Measurements from ENCODE around the gene CACNB2.

The CACNB2 gene

GRCh38 chr10:18449611-18450026 is 309.4 kb downstream of the CACNB2 start:
- Histone ChIP-seq H3K9me3 (ENCODE audit: control insufficient read depth in 1 of 2, low read length in 2 of 2) (no peaks in the 10 kb centered on the region), H3K27ac (ENCODE audit: low read depth, low read length) (no peak overlapping the region), H3K27me3 (ENCODE audit: control insufficient read depth in 1 of 2, insufficient read depth in 2 of 2, low read length in 2 of 2) (no peaks in the 10 kb centered on the region), H3K9ac (ENCODE audit: low read depth in 1 of 2, low read length in 2 of 2) (no peak overlapping the region), H3K4me3 (ENCODE audit: low read depth in 1 of 2, low read length in 2 of 2) (no peak overlapping the region), H3K36me3 (ENCODE audit: control insufficient read depth in 1 of 2, insufficient read depth in 2 of 2, low read length in 2 of 2) (no peaks in the 10 kb centered on the region), H3K4me1 (ENCODE audit: control insufficient read depth in 1 of 2, insufficient read depth in 2 of 2, low read length in 2 of 2) (no peaks in the 10 kb centered on the region)

- Histone ChIP-seq H3K4me1 (ENCODE audit: control insufficient read depth in 1 of 2, insufficient read depth in 2 of 2, low read length in 2 of 2) (no peaks in the 10 kb centered on the region), H3K9ac (ENCODE audit: low read depth in 1 of 2, low read length in 2 of 2) (no peak overlapping the region), H3K27me3 (ENCODE audit: control insufficient read depth in 1 of 2, insufficient read depth in 2 of 2, low read length in 2 of 2) (no peaks in the 10 kb centered on the region), H3K27ac (ENCODE audit: low read depth, low read length) (no peak overlapping the region), H3K4me3 (ENCODE audit: low read depth in 1 of 2, low read length in 2 of 2) (no peak overlapping the region), H3K9me3 (ENCODE audit: control insufficient read depth in 1 of 2, low read length in 2 of 2) (no peaks in the 10 kb centered on the region), H3K36me3 (ENCODE audit: control insufficient read depth in 1 of 2, insufficient read depth in 2 of 2, low read length in 2 of 2) (no peaks in the 10 kb centered on the region)
These were observed 310.1 kb downstream of the CACNB2 start for GRCh38 chr10:18450298-18450697.

GRCh38 chr10:18455086-18455884 is 315.1 kb downstream of the CACNB2 start:
- Histone ChIP-seq H3K27me3 (ENCODE audit: control insufficient read depth in 1 of 2, insufficient read depth in 2 of 2, low read length in 2 of 2) (no peaks in the 10 kb centered on the region), H3K9me3 (ENCODE audit: control insufficient read depth in 1 of 2, low read length in 2 of 2) (no peaks in the 10 kb centered on the region), H3K36me3 (ENCODE audit: control insufficient read depth in 1 of 2, insufficient read depth in 2 of 2, low read length in 2 of 2) (no peaks in the 10 kb centered on the region), H3K27ac (ENCODE audit: low read depth, low read length) (no peak overlapping the region), H3K9ac (ENCODE audit: low read depth in 1 of 2, low read length in 2 of 2) (no peak overlapping the region), H3K4me1 (ENCODE audit: control insufficient read depth in 1 of 2, insufficient read depth in 2 of 2, low read length in 2 of 2) (no peaks in the 10 kb centered on the region), H3K4me3 (ENCODE audit: low read depth in 1 of 2, low read length in 2 of 2) (no peak overlapping the region)

GRCh38 chr10:18456984-18457383 is 316.8 kb downstream of the CACNB2 start:
- Histone ChIP-seq H3K4me1 (ENCODE audit: control insufficient read depth in 1 of 2, insufficient read depth in 2 of 2, low read length in 2 of 2) (no peaks in the 10 kb centered on the region), H3K4me3 (ENCODE audit: low read depth in 1 of 2, low read length in 2 of 2) (no peak overlapping the region), H3K9ac (ENCODE audit: low read depth in 1 of 2, low read length in 2 of 2) (no peak overlapping the region), H3K36me3 (ENCODE audit: control insufficient read depth in 1 of 2, insufficient read depth in 2 of 2, low read length in 2 of 2) (no peaks in the 10 kb centered on the region), H3K27me3 (ENCODE audit: control insufficient read depth in 1 of 2, insufficient read depth in 2 of 2, low read length in 2 of 2) (no peaks in the 10 kb centered on the region), H3K9me3 (ENCODE audit: control insufficient read depth in 1 of 2, low read length in 2 of 2) (no peaks in the 10 kb centered on the region), H3K27ac (ENCODE audit: low read depth, low read length) (no peak overlapping the region)

GRCh38 chr10:18460032-18460431 is 319.8 kb downstream of the CACNB2 start:
- H3K9me3 ChIP-seq (ENCODE audit: control insufficient read depth in 1 of 2, low read length in 2 of 2): no peaks in the 10 kb centered on the region
- H3K36me3 ChIP-seq (ENCODE audit: control insufficient read depth in 1 of 2, insufficient read depth in 2 of 2, low read length in 2 of 2): no peaks in the 10 kb centered on the region
- H3K9ac ChIP-seq (ENCODE audit: low read depth in 1 of 2, low read length in 2 of 2): no peak overlapping the region
- no peak overlapping the region for H3K4me3 ChIP-seq (ENCODE audit: low read depth in 1 of 2, low read length in 2 of 2)
- no peaks in the 10 kb centered on the region for H3K4me1 ChIP-seq (ENCODE audit: control insufficient read depth in 1 of 2, insufficient read depth in 2 of 2, low read length in 2 of 2)
- no peak overlapping the region for H3K27ac ChIP-seq (ENCODE audit: low read depth, low read length)
- H3K27me3 ChIP-seq (ENCODE audit: control insufficient read depth in 1 of 2, insufficient read depth in 2 of 2, low read length in 2 of 2): no peaks in the 10 kb centered on the region

- H3K4me3 ChIP-seq (ENCODE audit: low read depth in 1 of 2, low read length in 2 of 2): no peak overlapping the region
- H3K36me3 ChIP-seq (ENCODE audit: control insufficient read depth in 1 of 2, insufficient read depth in 2 of 2, low read length in 2 of 2): no peaks in the 10 kb centered on the region
- no peak overlapping the region for H3K27ac ChIP-seq (ENCODE audit: low read depth, low read length)
- H3K9ac ChIP-seq (ENCODE audit: low read depth in 1 of 2, low read length in 2 of 2): no peak overlapping the region
- H3K27me3 ChIP-seq (ENCODE audit: control insufficient read depth in 1 of 2, insufficient read depth in 2 of 2, low read length in 2 of 2): no peaks in the 10 kb centered on the region
- no peaks in the 10 kb centered on the region for H3K9me3 ChIP-seq (ENCODE audit: control insufficient read depth in 1 of 2, low read length in 2 of 2)
- H3K4me1 ChIP-seq (ENCODE audit: control insufficient read depth in 1 of 2, insufficient read depth in 2 of 2, low read length in 2 of 2): no peaks in the 10 kb centered on the region
These were observed 323.5 kb downstream of the CACNB2 start for GRCh38 chr10:18463673-18464211.

GRCh38 chr10:18469125-18469524 is 328.9 kb downstream of the CACNB2 start:
- Histone ChIP-seq H3K9me3 (ENCODE audit: control insufficient read depth in 1 of 2, low read length in 2 of 2) (no peaks in the 10 kb centered on the region), H3K9ac (ENCODE audit: low read depth in 1 of 2, low read length in 2 of 2) (no peak overlapping the region), H3K4me3 (ENCODE audit: low read depth in 1 of 2, low read length in 2 of 2) (no peak overlapping the region), H3K36me3 (ENCODE audit: control insufficient read depth in 1 of 2, insufficient read depth in 2 of 2, low read length in 2 of 2) (no peaks in the 10 kb centered on the region), H3K4me1 (ENCODE audit: control insufficient read depth in 1 of 2, insufficient read depth in 2 of 2, low read length in 2 of 2) (no peaks in the 10 kb centered on the region), H3K27me3 (ENCODE audit: control insufficient read depth in 1 of 2, insufficient read depth in 2 of 2, low read length in 2 of 2) (no peaks in the 10 kb centered on the region), H3K27ac (ENCODE audit: low read depth, low read length) (no peak overlapping the region)

GRCh38 chr10:18472977-18473376 is 332.8 kb downstream of the CACNB2 start:
- H3K4me1 ChIP-seq (ENCODE audit: control insufficient read depth in 1 of 2, insufficient read depth in 2 of 2, low read length in 2 of 2): no peaks in the 10 kb centered on the region
- H3K4me3 ChIP-seq (ENCODE audit: low read depth in 1 of 2, low read length in 2 of 2): no peak overlapping the region
- no peak overlapping the region for H3K27ac ChIP-seq (ENCODE audit: low read depth, low read length)
- no peaks in the 10 kb centered on the region for H3K9me3 ChIP-seq (ENCODE audit: control insufficient read depth in 1 of 2, low read length in 2 of 2)
- H3K9ac ChIP-seq (ENCODE audit: low read depth in 1 of 2, low read length in 2 of 2): no peak overlapping the region
- no peaks in the 10 kb centered on the region for H3K36me3 ChIP-seq (ENCODE audit: control insufficient read depth in 1 of 2, insufficient read depth in 2 of 2, low read length in 2 of 2)
- no peaks in the 10 kb centered on the region for H3K27me3 ChIP-seq (ENCODE audit: control insufficient read depth in 1 of 2, insufficient read depth in 2 of 2, low read length in 2 of 2)

- Histone ChIP-seq H3K36me3 (ENCODE audit: control insufficient read depth in 1 of 2, insufficient read depth in 2 of 2, low read length in 2 of 2) (no peaks in the 10 kb centered on the region), H3K9me3 (ENCODE audit: control insufficient read depth in 1 of 2, low read length in 2 of 2) (no peaks in the 10 kb centered on the region), H3K27me3 (ENCODE audit: control insufficient read depth in 1 of 2, insufficient read depth in 2 of 2, low read length in 2 of 2) (no peaks in the 10 kb centered on the region), H3K27ac (ENCODE audit: low read depth, low read length) (no peak overlapping the region), H3K9ac (ENCODE audit: low read depth in 1 of 2, low read length in 2 of 2) (no peak overlapping the region), H3K4me3 (ENCODE audit: low read depth in 1 of 2, low read length in 2 of 2) (no peak overlapping the region), H3K4me1 (ENCODE audit: control insufficient read depth in 1 of 2, insufficient read depth in 2 of 2, low read length in 2 of 2) (no peaks in the 10 kb centered on the region)
These were observed 333.3 kb downstream of the CACNB2 start for GRCh38 chr10:18473424-18474117.

GRCh38 chr10:18474118-18474455 is 333.9 kb downstream of the CACNB2 start:
- H3K4me1 ChIP-seq (ENCODE audit: control insufficient read depth in 1 of 2, insufficient read depth in 2 of 2, low read length in 2 of 2): no peaks in the 10 kb centered on the region
- H3K9ac ChIP-seq (ENCODE audit: low read depth in 1 of 2, low read length in 2 of 2): no peak overlapping the region
- H3K27me3 ChIP-seq (ENCODE audit: control insufficient read depth in 1 of 2, insufficient read depth in 2 of 2, low read length in 2 of 2): no peaks in the 10 kb centered on the region
- no peak overlapping the region for H3K27ac ChIP-seq (ENCODE audit: low read depth, low read length)
- H3K36me3 ChIP-seq (ENCODE audit: control insufficient read depth in 1 of 2, insufficient read depth in 2 of 2, low read length in 2 of 2): no peaks in the 10 kb centered on the region
- H3K9me3 ChIP-seq (ENCODE audit: control insufficient read depth in 1 of 2, low read length in 2 of 2): no peaks in the 10 kb centered on the region
- H3K4me3 ChIP-seq (ENCODE audit: low read depth in 1 of 2, low read length in 2 of 2): no peak overlapping the region
